Heart left ventricle (tissue), 16 donors: Measurements from ENCODE around the gene KIAA0930. TPM values are rescaled to one million over a fixed set of nuclear protein-coding genes. Genes with fewer than 3 reads are reported as not detected.
"Not testable (repeated sequence)": the region's sequence is repeated elsewhere in the genome, so short reads cannot be mapped to it uniquely, and the experiment has no call there.

Source experiments
- ATAC-seq, 4 donors: fragments of 200-7000 bp; cut with Tn5 transposase; one replicate each; pipeline ENCODE4 v1.9.1; 2020 to 2022; ENCODE audit warnings: moderate library complexity in 4 of 4, mild to moderate bottlenecking in 3 of 4, moderate number of reproducible peaks in 1 of 4
- DNase-seq, 5 donors: peaks; one replicate each; pipeline ENCODE4 v3.0.0-alpha.2; 2020
- H3K27ac ChIP-seq, 12 donors: fragments of 200-600 bp; sonication (generic) in 4 of 12; one replicate each; pipeline versions ENCODE4 v1.5.0 to v1.8.0; 2016 to 2022; ENCODE audit warnings: mild to moderate bottlenecking in 2 of 12
- H3K27me3 ChIP-seq, 9 donors: fragments of 200-600 bp; sonication (generic) in 2 of 9; one replicate each; pipeline versions ENCODE4 v1.5.1 to v1.8.0; 2016 to 2022; ENCODE audit warnings: mild to moderate bottlenecking in 3 of 9
- H3K36me3 ChIP-seq, 9 donors: fragments of 200-600 bp; sonication (generic) in 2 of 9; one replicate each; pipeline versions ENCODE4 v1.5.0 to v1.8.0; 2018 to 2022; ENCODE audit warnings: mild to moderate bottlenecking in 2 of 9
- H3K4me1 ChIP-seq, 12 donors: fragments of 200-600 bp; sonication (generic) in 4 of 12; one replicate each; pipeline versions ENCODE4 v1.5.0 to v1.8.0; 2016 to 2022; ENCODE audit warnings: mild to moderate bottlenecking in 3 of 12
- H3K4me3 ChIP-seq, 12 donors: fragments of 200-600 bp; sonication (generic) in 4 of 12; one replicate each; pipeline versions ENCODE4 v1.5.0 to v1.8.0; 2017 to 2022; ENCODE audit warnings: mild to moderate bottlenecking in 9 of 12, moderate library complexity in 4 of 12
- H3K9me3 ChIP-seq, 12 donors: fragments of 200-600 bp; sonication (generic) in 4 of 12; one replicate each; pipeline versions ENCODE4 v1.5.0 to v1.8.0; 2016 to 2022; ENCODE audit warnings: mild to moderate bottlenecking in 1 of 12
- CTCF ChIP-seq, 12 donors: fragments of 200-600 bp; sonication (generic) in 4 of 12; IDR thresholded peaks; one replicate each; pipeline versions ENCODE4 v1.5.0 to v1.8.0; 2018 to 2022; ENCODE audit warnings: antibody characterized with exemption in 12 of 12, mild to moderate bottlenecking in 5 of 12
- POLR2A ChIP-seq, 2 donors: fragments of 450-650 bp; IDR thresholded peaks; one replicate each; pipeline ENCODE4 v1.6.1; 2017; ENCODE audit warnings: antibody characterized with exemption in 2 of 2, mild to moderate bottlenecking in 2 of 2, moderate library complexity in 2 of 2
- WGBS, 4 donors: extraction: QIAGEN DNeasy Blood & Tissue Kit in 2 of 4; methylation state at CpG; one replicate each; pipeline versions ENCODE4 v1.1.5 to v1.1.7; 2013 to 2018; 5-methylcytosine and 5-hydroxymethylcytosine counted together
- intact Hi-C, 10 donors: fragments of 100-400 bp; cut with DNase I; formaldehyde crosslinking; loops; one replicate each; pipeline versions ENCODE4 v1.11.1 to v1.14.2; 2022
- polyA plus RNA-seq, 2 donors: library from polyadenylated mRNA; stranded (reverse); fragments of 200-250 nt; gene quantifications; one replicate each; pipeline ENCODE4 v1.2.3, GENCODE V29; 2013
- total RNA-seq, 9 donors: library from RNA; depleted of rRNA in 2 of 9; stranded (reverse); fragments of >200 nt in 2 of 9; fragmentation: NEBNext Ultra II Directional in 3 of 9; extraction: Animal tissue kit (Norgen Biotek cat#: 25700) in 3 of 9; gene quantifications; one replicate each; pipeline versions ENCODE4 v1.1.0 to v1.2.4, GENCODE V29; 2016 to 2023
- donor health status: ischemic (EF 13 %, LVEDD 7.1; RV severe dilation, severe dysfunction).
- donor health status: healthy with polysubstance abuse.
- donor health status: DM: no; HTN: yes; CAD: no.
- donor health status: DM: no; HTN: no; CAD: no.
- donor health status: ischemic (EF 25% LVEDD 6.9; RV normal size, moderate dysfunction).
- donor health status: ischemic (EF 25% LVEDD 5.7; RV mildly dilated, moderate dysfunction).
- donor health status: healthy.
- donor health status: DM: yes; HTN: yes; CAD: no.
- donor health status: ischemic (EF 35%, LVEDD 5.7; RV mildly dilated, moderate dysfunction).
- donor health status: nonischemic (EF 11% LVEDD 7.7; RV severe dilation, severe dysfunction).
- donor health status: DM: yes; HTN: yes; CAD: no.
- donor health status: PGD.
- donor health status: ischemic (EF 29% LVEDD 5.4; RV normal size, mild dysfunction).
- donor health status: nonischemic (EF 23%, LVEDD 6.1; RV moderate dilation, normal function).

The KIAA0930 gene
- total and polyA plus RNA-seq, 11 donors: 8.5 to 67.1 (median 18.7) TPM

- no peaks in the 10 kb centered on the region for H3K27me3 ChIP-seq
- intact Hi-C loops: no loop called here
- peaks cover 0 to 54% (median 19%) of the 10 kb centered on the region in 9 donors for H3K36me3 ChIP-seq
- ATAC-seq: no peak
- no peak overlapping the region for H3K4me3 ChIP-seq
- H3K27ac ChIP-seq: no peak overlapping the region
- H3K9me3 ChIP-seq: no peaks in the 10 kb centered on the region
- TF ChIP-seq CTCF (IDR thresholded peaks at IDR 0.05) (no peak), POLR2A (IDR thresholded peaks at IDR 0.05) (no peak)
- H3K4me1 ChIP-seq: peaks cover 0 to 12% (median 0%) of the 10 kb centered on the region in 12 donors
- 92 to 99% (median 97%) methylated on average over 7 of the region's 7 CpGs for WGBS, 4 donors
- DNase-seq: no peak
These were observed 45.1 kb downstream of the KIAA0930 start for GRCh38 chr22:45195616-45196015.

DNA sequence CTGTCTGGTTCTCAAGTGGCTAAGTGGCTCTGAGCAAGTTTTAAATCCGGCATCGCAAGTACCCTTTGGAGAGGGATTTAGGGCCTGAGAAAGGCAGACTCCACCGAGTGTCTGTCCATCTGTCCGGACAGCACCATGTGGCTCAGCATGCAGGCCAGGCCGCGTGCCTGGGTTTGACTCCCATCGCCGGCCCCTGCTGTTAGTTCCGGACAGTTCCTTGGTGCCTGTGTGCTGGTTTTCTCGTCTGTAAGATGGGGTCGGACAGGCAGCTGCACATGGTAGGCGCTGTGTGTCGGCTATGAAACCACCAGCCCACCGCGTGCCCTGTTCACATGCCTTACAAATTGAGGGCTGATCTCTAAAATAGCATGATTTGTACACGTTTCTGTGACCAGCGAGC, 46.0 kb downstream of the KIAA0930 start:
- no peaks in the 10 kb centered on the region for H3K9me3 ChIP-seq
- TF ChIP-seq CTCF (IDR thresholded peaks at IDR 0.05): no peak
- intact Hi-C loops: no loop called here
- DNase-seq: no peak
- H3K27me3 ChIP-seq: no peaks in the 10 kb centered on the region
- 91 to 95% (median 92%) methylated on average over 15 to 17 of the region's 17 CpGs for WGBS, 4 donors
- no peak for ATAC-seq
- H3K4me1 ChIP-seq: peaks cover 0 to 12% (median 0%) of the 10 kb centered on the region in 12 donors
- H3K4me3 ChIP-seq: no peak overlapping the region
- H3K27ac ChIP-seq: no peak overlapping the region
- H3K36me3 ChIP-seq: peaks cover 0 to 44% (median 19%) of the 10 kb centered on the region in 9 donors

GRCh38 chr22:45192701-45193187, 48.0 kb downstream of the KIAA0930 start:
- ATAC-seq (peak in 3 of 4 donors; percentile 25 to 37 (median 28)), DNase-seq (no peak)
- no peak for TF ChIP-seq POLR2A (IDR thresholded peaks at IDR 0.05)
- no peak for TF ChIP-seq CTCF (IDR thresholded peaks at IDR 0.05)
- Histone ChIP-seq H3K36me3 (peaks cover 0 to 43% (median 16%) of the 10 kb centered on the region in 9 donors), H3K9me3 (no peaks in the 10 kb centered on the region), H3K27me3 (no peaks in the 10 kb centered on the region), H3K27ac (no peak overlapping the region), H3K4me1 (peaks cover 0 to 12% (median 0%) of the 10 kb centered on the region in 12 donors), H3K4me3 (no peak overlapping the region)
- intact Hi-C loops: no loop called here
- 41 to 44% (median 43%) methylated on average over 9 to 13 of the region's 13 CpGs for WGBS, 4 donors

DNA sequence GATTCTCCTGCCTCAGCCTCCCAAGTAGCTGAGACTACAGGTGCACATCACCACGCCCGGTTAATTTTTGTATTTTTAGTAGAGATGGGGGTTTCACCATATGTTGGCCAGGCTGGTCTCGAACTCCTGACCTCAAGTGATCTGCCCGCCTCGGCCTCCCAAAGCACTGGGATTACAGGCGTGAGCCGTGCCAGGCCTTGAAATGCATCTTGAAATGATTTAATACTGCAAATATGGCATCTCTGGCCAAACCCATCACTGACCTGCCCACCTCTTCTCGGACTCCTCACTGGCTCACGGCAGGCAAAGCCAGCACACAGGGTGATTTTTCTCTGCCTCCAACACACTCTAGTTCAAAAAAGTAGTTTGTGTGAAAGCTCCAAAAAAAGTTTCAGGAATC, 48.9 kb downstream of the KIAA0930 start:
- H3K4me3 ChIP-seq, DNase-seq, ATAC-seq, H3K27ac ChIP-seq, intact Hi-C loops, H3K27me3 ChIP-seq, H3K9me3 ChIP-seq: not testable (repeated sequence)
- Histone ChIP-seq H3K4me1 (peaks cover 0 to 12% (median 0%) of the 10 kb centered on the region in 12 donors), H3K36me3 (peaks cover 0 to 43% (median 9%) of the 10 kb centered on the region in 9 donors)
- WGBS, 4 donors: 83 to 94% (median 87%) methylated on average over 9 of the region's 9 CpGs
